Astrocyte (in vitro differentiated cells and primary cell): Measurements from ENCODE around the gene PHC2.

Experiments used
- CTCF ChIP-seq: IDR thresholded peaks from 2 replicates; pipeline ENCODE4 v1.5.1; 2011; ENCODE audit warnings: low read depth, mild to moderate bottlenecking, inconsistent platforms, low read length, moderate library complexity; ENCODE audit not compliant: insufficient read depth
- EZH2 ChIP-seq: IDR thresholded peaks from 2 replicates; pipeline ENCODE4 v1.6.1; 2012; ENCODE audit warnings: mild to moderate bottlenecking, low read length, inconsistent platforms; ENCODE audit not compliant: insufficient read depth

- TF ChIP-seq CTCF (no peak), EZH2 (no peak)
Measured at GRCh38 chr1:33361532-33362235, 69.2 kb downstream of the PHC2 start.
